H1 (cell line): ENCODE measurements around the gene TBC1D30. TPM values are rescaled to one million over a fixed set of nuclear protein-coding genes. Genes with fewer than 3 reads are reported as not detected.

Experiments
- CTCF ChIA-PET: fragments of 300-600 bp; sonication (Branson Sonifier 250); formaldehyde crosslinking; loops from one replicate; lab custom pipeline; 2021; ENCODE audit not compliant: partially characterized antibody; lab: Charles Lee
- POLR2A ChIA-PET: fragments of 300-600 bp; sonication (Branson Sonifier 250); formaldehyde crosslinking; loops from one replicate; lab custom pipeline; 2021; ENCODE audit warnings: inconsistent platforms; ENCODE audit not compliant: partially characterized antibody; lab: Charles Lee
- DNase-seq, 2 experiments: peaks; one replicate each; pipeline versions ENCODE4 v3.0.0 to v3.0.0-alpha.2; 2010 to 2022; ENCODE audit warnings: low spot score in 2 of 2, low read depth in 1 of 2, mixed read lengths in 1 of 2
- FAIRE-seq: peaks from 2 replicates; lab custom pipeline; 2011; peaks lifted over from hg19 to GRCh38; lab: Jason Lieb, UNC
- H2AFZ ChIP-seq: 2 replicates; pipeline ENCODE4 v1.8.1; 2012; ENCODE audit warnings: low read length, inconsistent platforms
- H2AK5ac ChIP-seq: 2 replicates; pipeline ENCODE4 v1.6.1; 2013; ENCODE audit warnings: low read depth, low read length
- H2BK120ac ChIP-seq: replicated peaks from 2 replicates; pipeline ENCODE3; 2013; ENCODE audit warnings: low read depth, low read length, inconsistent platforms
- H2BK12ac ChIP-seq: 2 replicates; pipeline ENCODE4 v1.6.1; 2013; ENCODE audit warnings: low read depth, low read length
- H2BK15ac ChIP-seq: 2 replicates; pipeline ENCODE4 v1.6.1; 2013; ENCODE audit warnings: low read length
- H2BK20ac ChIP-seq: 2 replicates; pipeline ENCODE4 v1.6.1; 2013; ENCODE audit warnings: low read length
- H2BK5ac ChIP-seq: 2 replicates; pipeline ENCODE4 v1.6.1; 2013; ENCODE audit warnings: low read depth, low read length
- H3K14ac ChIP-seq: 2 replicates; pipeline ENCODE4 v1.6.1; 2013; ENCODE audit warnings: inconsistent platforms; ENCODE audit not compliant: insufficient read length
- H3K18ac ChIP-seq: 2 replicates; pipeline ENCODE4 v1.6.1; 2013; ENCODE audit warnings: low read length; ENCODE audit errors: extremely low read depth
- H3K23ac ChIP-seq: 2 replicates; pipeline ENCODE4 v1.6.1; 2013; ENCODE audit warnings: inconsistent platforms; ENCODE audit not compliant: insufficient read length
- H3K23me2 ChIP-seq: 2 replicates; pipeline ENCODE4 v1.6.1; 2013; ENCODE audit warnings: low read depth, low read length
- H3K27ac ChIP-seq: 2 replicates; pipeline ENCODE4 v1.6.1; 2011; ENCODE audit warnings: low read depth, low read length, inconsistent platforms
- H3K27me3 ChIP-seq, 4 experiments: replicated peaks in 1 of 4; 1 replicate in 1 of 4; 2 replicates in 3 of 4; pipeline versions ENCODE4 v1.6.1 to v1.8.1; 2011 to 2013; ENCODE audit warnings: low read length in 3 of 4, mild to moderate bottlenecking in 3 of 4, inconsistent platforms in 2 of 4, mixed read lengths in 2 of 4, moderate library complexity in 1 of 4; ENCODE audit not compliant: control insufficient read depth in 3 of 4, insufficient read depth in 3 of 4; ENCODE audit errors: extremely low read depth in 1 of 4
- H3K36me3 ChIP-seq, 4 experiments: 2 replicates each; pipeline versions ENCODE4 v1.6.1 to v1.8.1; 2011 to 2013; ENCODE audit warnings: mild to moderate bottlenecking in 4 of 4, low read length in 3 of 4, moderate library complexity in 2 of 4, control low read depth in 1 of 4, inconsistent platforms in 1 of 4; ENCODE audit not compliant: insufficient read depth in 4 of 4, control insufficient read depth in 2 of 4
- H3K4ac ChIP-seq: replicated peaks from 2 replicates; pipeline ENCODE3; 2013; ENCODE audit warnings: low read length, low read depth, mixed read lengths, inconsistent platforms; ENCODE audit not compliant: insufficient read length
- H3K4me1 ChIP-seq, 4 experiments: replicated peaks in 1 of 4; 1 replicate in 1 of 4; 2 replicates in 3 of 4; pipeline versions ENCODE4 v1.6.1 to v1.8.1; 2011 to 2013; ENCODE audit warnings: low read length in 3 of 4, inconsistent platforms in 2 of 4, mixed read lengths in 1 of 4; ENCODE audit not compliant: insufficient read depth in 4 of 4, control insufficient read depth in 3 of 4
- H3K4me2 ChIP-seq, 2 experiments: 2 replicates each; pipeline versions ENCODE4 v1.6.1 to v1.8.1; 2011 to 2013; ENCODE audit warnings: low read depth in 2 of 2, low read length in 2 of 2, control low read depth in 1 of 2, inconsistent platforms in 1 of 2, mild to moderate bottlenecking in 1 of 2; ENCODE audit not compliant: insufficient read depth in 1 of 2
- H3K4me3 ChIP-seq, 4 experiments: fragments of 200-600, 300-600 bp in 1 of 4; sonication (generic), shearing (Covaris generic), sonication (Bioruptor Twin) in 1 of 4; 2 replicates each; pipeline versions ENCODE4 v1.5.1 to v1.8.1; 2011 to 2016; ENCODE audit warnings: low read length in 4 of 4, low read depth in 3 of 4, control low read depth in 2 of 4, inconsistent platforms in 2 of 4, mild to moderate bottlenecking in 2 of 4, mixed read lengths in 1 of 4, moderate library complexity in 1 of 4; ENCODE audit not compliant: insufficient read depth in 2 of 4; ENCODE audit errors: extremely low read depth in 1 of 4
- H3K56ac ChIP-seq: replicated peaks from 2 replicates; pipeline ENCODE3; 2013; ENCODE audit warnings: low read depth, mild to moderate bottlenecking, mixed read lengths, low read length, inconsistent platforms; ENCODE audit not compliant: insufficient read length
- H3K79me1 ChIP-seq: 2 replicates; pipeline ENCODE4 v1.6.1; 2013; ENCODE audit warnings: low read depth, low read length, control low read depth
- H3K79me2 ChIP-seq, 2 experiments: 2 replicates each; pipeline versions ENCODE4 v1.6.1 to v1.8.1; 2012 to 2013; ENCODE audit warnings: low read length in 2 of 2, mild to moderate bottlenecking in 2 of 2, inconsistent platforms in 1 of 2; ENCODE audit not compliant: insufficient read depth in 2 of 2, control insufficient read depth in 1 of 2
- H3K9ac ChIP-seq, 4 experiments: replicated peaks in 1 of 4; 1 replicate in 1 of 4; 2 replicates in 3 of 4; pipeline versions ENCODE4 v1.6.1 to v1.8.1; 2011 to 2013; ENCODE audit warnings: low read depth in 3 of 4, low read length in 3 of 4, control low read depth in 2 of 4, mild to moderate bottlenecking in 2 of 4, moderate library complexity in 2 of 4, inconsistent platforms in 1 of 4; ENCODE audit errors: extremely low read depth in 1 of 4
- H3K9me3 ChIP-seq, 2 experiments: 2 replicates each; pipeline versions ENCODE4 v1.6.1 to v1.8.1; 2012 to 2013; ENCODE audit warnings: mild to moderate bottlenecking in 2 of 2, moderate library complexity in 2 of 2, control low read depth in 1 of 2, inconsistent platforms in 1 of 2, low read depth in 1 of 2, low read length in 1 of 2, mixed read lengths in 1 of 2; ENCODE audit not compliant: insufficient read depth in 2 of 2
- H4K20me1 ChIP-seq, 2 experiments: replicated peaks in 1 of 2; 2 replicates each; pipeline versions ENCODE3 to v1.8.1; 2011 to 2013; ENCODE audit warnings: inconsistent platforms in 2 of 2, low read length in 2 of 2, mild to moderate bottlenecking in 1 of 2; ENCODE audit not compliant: insufficient read depth in 2 of 2, control insufficient read depth in 1 of 2
- H4K5ac ChIP-seq: 2 replicates; pipeline ENCODE4 v1.6.1; 2013; ENCODE audit warnings: low read length, low read depth, mixed read lengths, inconsistent platforms; ENCODE audit not compliant: insufficient read length
- H4K8ac ChIP-seq: 2 replicates; pipeline ENCODE4 v1.8.0; 2013; ENCODE audit warnings: mild to moderate bottlenecking, moderate library complexity, low read length, inconsistent platforms; ENCODE audit not compliant: insufficient read depth; ENCODE audit errors: extremely low read depth
- H4K91ac ChIP-seq: replicated peaks from 2 replicates; pipeline ENCODE3; 2013; ENCODE audit warnings: low read length, mixed read lengths, inconsistent platforms; ENCODE audit not compliant: insufficient read length
- CBX5 ChIP-seq: fragments of 300-800, 300-1000 bp; sonication (generic); IDR thresholded peaks from 2 replicates; pipeline ENCODE4 v1.7.1; 2016; ENCODE audit warnings: antibody characterized with exemption, low read length, low read depth
- CBX8 ChIP-seq: fragments of 300-800, 300-1000 bp; sonication (generic); IDR thresholded peaks from 2 replicates; pipeline ENCODE4 v1.7.1; 2016; ENCODE audit warnings: low read depth, low read length, borderline replicate concordance
- CTBP2 ChIP-seq: IDR thresholded peaks from 2 replicates; pipeline ENCODE4 v1.7.0; 2011; ENCODE audit warnings: borderline replicate concordance, mild to moderate bottlenecking, moderate library complexity, mixed read lengths, low read length; ENCODE audit not compliant: insufficient read depth, insufficient read length
- EP300 ChIP-seq, 2 experiments: IDR thresholded peaks; 1 replicate in 1 of 2; 2 replicates in 1 of 2; pipeline ENCODE4 v1.6.1; 2011 to 2012; ENCODE audit warnings: low read depth in 2 of 2, low read length in 2 of 2, mild to moderate bottlenecking in 2 of 2, borderline replicate concordance in 1 of 2, inconsistent platforms in 1 of 2, moderate library complexity in 1 of 2
- FOSL1 ChIP-seq: IDR thresholded peaks from 2 replicates; pipeline ENCODE4 v1.6.1; 2011; ENCODE audit warnings: mild to moderate bottlenecking, low read depth, low read length, moderate library complexity; ENCODE audit not compliant: insufficient read depth
- HDAC6 ChIP-seq: IDR thresholded peaks from one replicate; pipeline ENCODE4 v1.7.1; 2012; ENCODE audit warnings: low read depth, mild to moderate bottlenecking, inconsistent platforms, low read length, moderate library complexity
- KDM1A ChIP-seq: fragments of 200-600, 300-600 bp; sonication (generic); IDR thresholded peaks from 2 replicates; pipeline ENCODE4 v1.7.1; 2016; ENCODE audit warnings: mild to moderate bottlenecking, low read length, borderline replicate concordance
- MAX ChIP-seq: IDR thresholded peaks from 2 replicates; pipeline ENCODE4 v1.6.1; 2012; ENCODE audit warnings: inconsistent platforms
- SIRT6 ChIP-seq: IDR thresholded peaks from one replicate; pipeline ENCODE4 v1.7.1; 2012; ENCODE audit warnings: low read length, inconsistent platforms
- SP1 ChIP-seq: IDR thresholded peaks from 2 replicates; pipeline ENCODE4 v1.6.1; 2011; ENCODE audit warnings: low read depth, low read length
- SP4 ChIP-seq: IDR thresholded peaks from 2 replicates; pipeline ENCODE4 v1.6.1; 2012; ENCODE audit warnings: low read length, inconsistent platforms
- TAF7 ChIP-seq: optimal IDR thresholded peaks from 2 replicates; pipeline ENCODE3; 2011; ENCODE audit warnings: low read depth, mild to moderate bottlenecking, inconsistent platforms, low read length, moderate library complexity, borderline replicate concordance
- TEAD4 ChIP-seq: IDR thresholded peaks from 2 replicates; pipeline ENCODE4 v1.6.1; 2012; ENCODE audit warnings: low read depth, low read length, inconsistent platforms, mixed read lengths
- YY1 ChIP-seq: IDR thresholded peaks from 2 replicates; pipeline ENCODE4 v1.6.1; 2011; ENCODE audit warnings: low read depth, mild to moderate bottlenecking, low read length
- WGBS, 2 experiments: shearing (Covaris generic) in 1 of 2; methylation state at CpG; one replicate each; pipeline versions ENCODE4 v1.1.6 to v1.1.7; 2013 to 2015; ENCODE audit warnings: low lambda C conversion rate in 2 of 2, mixed read lengths in 2 of 2, inconsistent platforms in 1 of 2, low coverage in 1 of 2, missing lambda C conversion rate in 1 of 2; ENCODE audit not compliant: insufficient replicate concordance in 2 of 2, insufficient coverage in 1 of 2, insufficient read length in 1 of 2; ENCODE audit errors: extremely low coverage in 1 of 2, missing lambda C conversion rate in 1 of 2; 5-methylcytosine and 5-hydroxymethylcytosine counted together
- polyA plus RNA-seq, 7 experiments: library from polyadenylated mRNA; depleted of rRNA in 3 of 7; stranded (reverse) in 5 of 7; unstranded in 2 of 7; fragments of >200 nt in 5 of 7; fragments of 200-250 nt in 2 of 7; gene quantifications; 1 replicate in 5 of 7; 2 replicates in 1 of 7; 4 replicates in 1 of 7; pipeline versions ENCODE4 v1.2.1 to v1.2.3, GENCODE V29; 2011 to 2013; ENCODE audit warnings: missing spikeins in 2 of 7, mixed read lengths in 2 of 7
- total RNA-seq: library from RNA; stranded (reverse); fragmentation: NEBNext Ultra II Directional; extraction: Animal tissue kit (Norgen Biotek cat#: 25700); gene quantifications from 2 replicates; pipeline ENCODE4 v1.2.1, GENCODE V29; 2021

The TBC1D30 gene
- total and polyA plus RNA-seq, 2 of the 8 experiments (the other 6 are each of a cell fraction or from before 2014, with no cell fraction given): 2.8 to 5.5 TPM

- no peak overlapping the region for H3K4me3 ChIP-seq
- no peak overlapping the region for H3K18ac ChIP-seq
- no peak overlapping the region for H2AK5ac ChIP-seq
- H3K27ac ChIP-seq: no peak overlapping the region
- no peak overlapping the region for H4K8ac ChIP-seq
- H2BK120ac ChIP-seq: no peak overlapping the region
- ChIA-PET CTCF (interaction anchor here (1.2 to 1.6 kb wide), 3 partner anchors 27 to 295 kb away, joined by 3 to 5 read pairs (median 4); no protein-coding TSS in a partner anchor), POLR2A (no interaction called here)
- no peak overlapping the region for H3K56ac ChIP-seq
- H3K36me3 ChIP-seq: no peaks in the 10 kb centered on the region
- no peak overlapping the region for H3K9ac ChIP-seq
- no peak overlapping the region for H2BK5ac ChIP-seq
- H3K9me3 ChIP-seq: peaks cover 0 to 3% of the 10 kb centered on the region in 2 experiments; a peak in 1 of 4 replicates
- DNase-seq: no peak
- H2BK15ac ChIP-seq: no peak overlapping the region
- FAIRE-seq: no peak
- 72 to 100% methylated on average over 2 to 6 of the region's 6 CpGs for WGBS, 2 experiments
- no peak overlapping the region for H2AFZ ChIP-seq
- no peaks in the 10 kb centered on the region for H3K79me2 ChIP-seq
- H2BK20ac ChIP-seq: no peak overlapping the region
- H3K4ac ChIP-seq: no peak overlapping the region
- H3K4me1 ChIP-seq: peaks cover 0 to 17% (median 7%) of the 10 kb centered on the region in 4 experiments; a peak in 4 of 7 replicates
- H3K14ac ChIP-seq: no peak overlapping the region
- H3K4me2 ChIP-seq: no peak overlapping the region
- no peaks in the 10 kb centered on the region for H3K79me1 ChIP-seq
- H4K91ac ChIP-seq: no peak overlapping the region
- H4K20me1 ChIP-seq: peaks cover 3 to 4% of the 10 kb centered on the region in 2 experiments
- H3K23me2 ChIP-seq: peaks cover 17% of the 10 kb centered on the region; the same call in 1 of the 2 replicates
- H3K23ac ChIP-seq: no peak overlapping the region
- no peak overlapping the region for H2BK12ac ChIP-seq
- peaks cover 20 to 38% (median 33%) of the 10 kb centered on the region in 4 experiments for H3K27me3 ChIP-seq
- H4K5ac ChIP-seq: no peak overlapping the region
- no peak for TF ChIP-seq YY1
- TF ChIP-seq SP4: no peak
- TF ChIP-seq SIRT6: no peak
- TF ChIP-seq CBX8: no peak
- no peak for TF ChIP-seq EP300 (IDR thresholded peaks at IDR 0.05; ENCODE audit: borderline replicate concordance in 1 of 2, low read depth in 2 of 2, low read length in 2 of 2)
- TF ChIP-seq HDAC6: no peak
- no peak for TF ChIP-seq CBX5
- no peak for TF ChIP-seq TAF7
- no peak for TF ChIP-seq FOSL1
- TF ChIP-seq CTBP2: no peak
- no peak for TF ChIP-seq SP1
- no peak for TF ChIP-seq TEAD4
- TF ChIP-seq KDM1A: no peak
- no peak for TF ChIP-seq MAX
Measured at GRCh38 chr12:64828713-64829112, 4.3 kb downstream of the TBC1D30 start.
